Measurements from ENCODE around the gene TARDBP. TPM values are rescaled to one million over a fixed set of nuclear protein-coding genes. Genes with fewer than 3 reads are reported as not detected.
A peak's percentile ranks its signal among the peaks of the same experiment; 100 is the strongest.
"Not testable (repeated sequence)": the region's sequence is repeated elsewhere in the genome, so short reads cannot be mapped to it uniquely, and the experiment has no call there.

The TARDBP gene
- polyA plus RNA-seq, 3 donors, result 49.4 to 79.5 (median 61.4) TPM

DNA sequence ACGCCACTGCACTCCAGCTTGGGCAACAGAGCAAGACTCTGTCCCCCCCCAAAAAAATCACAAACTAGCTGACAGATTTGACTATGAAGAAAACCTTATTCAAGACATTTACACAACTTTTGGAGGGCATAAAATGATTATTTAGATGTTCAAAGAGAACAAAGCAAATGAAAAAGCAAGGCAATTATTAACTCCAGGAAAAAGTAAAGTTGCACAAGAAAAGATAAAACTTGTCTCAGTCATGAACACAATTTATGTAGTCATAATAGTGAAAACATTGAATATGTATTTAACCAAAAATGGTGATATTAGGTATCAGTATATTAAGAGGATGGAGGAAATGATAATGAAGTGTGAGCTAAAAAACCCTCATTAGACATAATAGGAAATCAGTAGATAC lies 11.9 kb upstream of the TARDBP start:
- Histone ChIP-seq H3K9ac (ENCODE audit: insufficient read depth, low read length, poor library complexity, severe bottlenecking) (no peak overlapping the region), H2AFZ (ENCODE audit: insufficient read depth, low read depth, low read length, poor library complexity, severe bottlenecking) (no peak overlapping the region), H3K9me3 (replicated peaks in 1 of 2; ENCODE audit: control insufficient read depth in 1 of 2, insufficient read depth in 1 of 2, low read length in 2 of 2) (peaks cover 5 to 11% of the 10 kb centered on the region in 2 donors), H3K4me3 (replicated peaks in 1 of 3; ENCODE audit: low read depth in 2 of 3, low read length in 3 of 3) (no peak overlapping the region), H3K4me2 (replicated peaks; ENCODE audit: extremely low read depth, low read length, poor library complexity, severe bottlenecking) (no peak overlapping the region), H3K79me2 (ENCODE audit: insufficient read depth, low read length) (no peaks in the 10 kb centered on the region), H3K36me3 (replicated peaks in 1 of 2; ENCODE audit: control insufficient read depth in 1 of 2, insufficient read depth in 2 of 2, low read length in 2 of 2) (no peaks in the 10 kb centered on the region), H3K27me3 (ENCODE audit: control insufficient read depth in 2 of 2, insufficient read depth in 2 of 2, low read length in 2 of 2) (no peaks in the 10 kb centered on the region), H4K20me1 (ENCODE audit: insufficient read depth, low read length) (no peaks in the 10 kb centered on the region), H3K27ac (ENCODE audit: low read depth in 1 of 2, low read length in 2 of 2) (no peak overlapping the region), H3K4me1 (ENCODE audit: control insufficient read depth in 1 of 2, insufficient read depth in 2 of 2, low read length in 2 of 2) (no peaks in the 10 kb centered on the region)
- Mint-ChIP-seq H3K4me3 (no peak overlapping the region), H3K36me3 (no peaks in the 10 kb centered on the region), H3K27me3 (ENCODE audit: low read depth in 3 of 3) (peaks cover 0 to 3% (median 2%) of the 10 kb centered on the region in 3 donors), H3K4me1 (no peaks in the 10 kb centered on the region), H3K27ac (peak overlapping the region in 1 of 7 donors; percentile 20), H3K9me3 (peaks cover 9 to 20% (median 14%) of the 10 kb centered on the region in 7 donors)
- TF ChIP-seq, protein P1, sequence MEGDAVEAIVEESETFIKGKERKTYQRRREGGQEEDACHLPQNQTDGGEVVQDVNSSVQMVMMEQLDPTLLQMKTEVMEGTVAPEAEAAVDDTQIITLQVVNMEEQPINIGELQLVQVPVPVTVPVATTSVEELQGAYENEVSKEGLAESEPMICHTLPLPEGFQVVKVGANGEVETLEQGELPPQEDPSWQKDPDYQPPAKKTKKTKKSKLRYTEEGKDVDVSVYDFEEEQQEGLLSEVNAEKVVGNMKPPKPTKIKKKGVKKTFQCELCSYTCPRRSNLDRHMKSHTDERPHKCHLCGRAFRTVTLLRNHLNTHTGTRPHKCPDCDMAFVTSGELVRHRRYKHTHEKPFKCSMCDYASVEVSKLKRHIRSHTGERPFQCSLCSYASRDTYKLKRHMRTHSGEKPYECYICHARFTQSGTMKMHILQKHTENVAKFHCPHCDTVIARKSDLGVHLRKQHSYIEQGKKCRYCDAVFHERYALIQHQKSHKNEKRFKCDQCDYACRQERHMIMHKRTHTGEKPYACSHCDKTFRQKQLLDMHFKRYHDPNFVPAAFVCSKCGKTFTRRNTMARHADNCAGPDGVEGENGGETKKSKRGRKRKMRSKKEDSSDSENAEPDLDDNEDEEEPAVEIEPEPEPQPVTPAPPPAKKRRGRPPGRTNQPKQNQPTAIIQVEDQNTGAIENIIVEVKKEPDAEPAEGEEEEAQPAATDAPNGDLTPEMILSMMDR (IDR thresholded peaks at IDR 0.05), result no peak
- intact Hi-C loops (cut with micrococcal nuclease), result no loop called here
- DNase-seq, result no peak
- WGBS (ENCODE audit: insufficient coverage), result no CpG with 5 or more reads among the region's 1 CpG

DNA sequence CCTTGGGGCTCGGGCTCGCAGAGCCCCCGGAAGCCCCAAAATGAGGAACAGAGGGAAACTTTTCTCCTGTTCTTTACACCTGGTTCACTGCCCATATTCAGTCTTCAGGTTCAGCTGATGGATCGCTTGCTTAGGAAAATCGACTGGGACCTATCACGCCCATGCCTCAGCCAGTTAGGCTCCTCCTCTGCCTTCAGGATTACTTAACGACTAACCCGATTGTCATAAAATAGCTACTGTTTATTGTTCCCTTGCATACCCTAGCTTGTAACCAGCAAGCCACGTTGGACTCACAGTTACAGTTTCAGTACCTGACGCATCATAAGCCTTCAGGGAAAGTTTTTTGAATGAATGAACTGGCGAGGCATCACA lies 692 bp downstream of the TARDBP start:
- Mint-ChIP-seq H3K27me3 (ENCODE audit: low read depth in 3 of 3) (peaks cover 0 to 2% (median 1%) of the 10 kb centered on the region in 3 donors), H3K27ac (peak overlapping the region; percentile 82 to 99 (median 87)), H3K9me3 (no peaks in the 10 kb centered on the region), H3K36me3 (peaks cover 29 to 44% of the 10 kb centered on the region in 2 donors), H3K4me3 (peak overlapping the region; percentile 86 to 90), H3K4me1 (peaks cover 17% of the 10 kb centered on the region)
- peak in 1 of 3 donors; percentile 21 for DNase-seq
- intact Hi-C loops (cut with micrococcal nuclease), result loop anchor here (5.0 to 10.0 kb wide), 2 partner anchors 252 to 259 kb away; partner anchors contain the start of genes MTOR (in 1 of the 2) and UBIAD1 (in 1 of the 2)
- Histone ChIP-seq H4K20me1 (ENCODE audit: insufficient read depth, low read length) (peaks cover 55% of the 10 kb centered on the region), H3K79me2 (ENCODE audit: insufficient read depth, low read length) (peaks cover 51% of the 10 kb centered on the region), H3K36me3 (replicated peaks in 1 of 2; ENCODE audit: control insufficient read depth in 1 of 2, insufficient read depth in 2 of 2, low read length in 2 of 2) (peaks cover 37 to 45% of the 10 kb centered on the region in 2 donors), H3K4me1 (ENCODE audit: control insufficient read depth in 1 of 2, insufficient read depth in 2 of 2, low read length in 2 of 2) (peaks cover 15 to 23% of the 10 kb centered on the region in 2 donors), H3K4me2 (replicated peaks; ENCODE audit: extremely low read depth, low read length, poor library complexity, severe bottlenecking) (peak overlapping the region; percentile 78), H3K27me3 (ENCODE audit: control insufficient read depth in 2 of 2, insufficient read depth in 2 of 2, low read length in 2 of 2) (no peaks in the 10 kb centered on the region), H3K9ac (ENCODE audit: insufficient read depth, low read length, poor library complexity, severe bottlenecking) (peak overlapping the region; percentile 99), H3K4me3 (replicated peaks in 1 of 3; ENCODE audit: low read depth in 2 of 3, low read length in 3 of 3) (peak overlapping the region; percentile 52 to 97 (median 75)), H3K27ac (ENCODE audit: low read depth in 1 of 2, low read length in 2 of 2) (peak overlapping the region; percentile 86 to 98), H3K9me3 (replicated peaks in 1 of 2; ENCODE audit: control insufficient read depth in 1 of 2, insufficient read depth in 1 of 2, low read length in 2 of 2) (no peaks in the 10 kb centered on the region), H2AFZ (ENCODE audit: insufficient read depth, low read depth, low read length, poor library complexity, severe bottlenecking) (peak overlapping the region; percentile 89)
- 1% methylated on average over 10 of the region's 11 CpGs for WGBS (ENCODE audit: insufficient coverage)
- TF ChIP-seq, protein P1 (IDR thresholded peaks at IDR 0.05), result no peak

DNA sequence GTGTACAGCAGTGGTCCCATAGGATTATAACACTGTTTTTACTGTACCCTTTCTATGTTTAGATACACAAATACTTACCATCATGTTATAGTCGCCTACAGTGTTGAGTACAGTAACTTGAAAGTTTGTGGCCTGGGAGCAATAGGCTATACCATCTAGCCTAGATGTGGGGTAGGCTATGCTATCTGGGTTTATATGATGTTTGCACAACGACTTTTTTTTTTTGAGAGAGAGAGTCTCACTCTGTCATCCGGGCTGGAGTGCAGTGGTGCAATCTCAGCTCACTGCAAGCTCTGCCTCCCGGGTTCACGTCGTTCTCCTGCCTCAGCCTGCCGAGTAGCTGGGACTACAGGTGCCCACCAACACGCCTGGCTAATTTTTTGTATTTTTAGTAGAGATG lies 6.9 kb downstream of the TARDBP start:
- Histone ChIP-seq H3K36me3 (replicated peaks in 1 of 2; ENCODE audit: control insufficient read depth in 1 of 2, insufficient read depth in 2 of 2, low read length in 2 of 2) (peaks cover 89 to 97% of the 10 kb centered on the region in 2 donors), H3K79me2 (ENCODE audit: insufficient read depth, low read length) (peaks cover 51% of the 10 kb centered on the region), H4K20me1 (ENCODE audit: insufficient read depth, low read length) (peaks cover 92% of the 10 kb centered on the region)
- not testable (repeated sequence) for H2AFZ ChIP-seq (ENCODE audit: insufficient read depth, low read depth, low read length, poor library complexity, severe bottlenecking); H3K4me2 ChIP-seq (replicated peaks; ENCODE audit: extremely low read depth, low read length, poor library complexity, severe bottlenecking); H3K4me3 ChIP-seq (replicated peaks in 1 of 3; ENCODE audit: low read depth in 2 of 3, low read length in 3 of 3); H3K27me3 ChIP-seq (ENCODE audit: control insufficient read depth in 2 of 2, insufficient read depth in 2 of 2, low read length in 2 of 2); H3K4me1 ChIP-seq (ENCODE audit: control insufficient read depth in 1 of 2, insufficient read depth in 2 of 2, low read length in 2 of 2); H3K9me3 Mint-ChIP-seq; H3K27ac ChIP-seq (ENCODE audit: low read depth in 1 of 2, low read length in 2 of 2); H3K9me3 ChIP-seq (replicated peaks in 1 of 2; ENCODE audit: control insufficient read depth in 1 of 2, insufficient read depth in 1 of 2, low read length in 2 of 2); H3K27me3 Mint-ChIP-seq (ENCODE audit: low read depth in 3 of 3); DNase-seq; H3K27ac Mint-ChIP-seq; H3K9ac ChIP-seq (ENCODE audit: insufficient read depth, low read length, poor library complexity, severe bottlenecking); H3K4me3 Mint-ChIP-seq; H3K4me1 Mint-ChIP-seq
- intact Hi-C loops (cut with micrococcal nuclease), result loop anchor here in 1 of 2 donors (5.0 to 10.0 kb wide), 2 partner anchors 78 to 245 kb away; partner anchors contain the start of genes EXOSC10 and MTOR
- H3K36me3 Mint-ChIP-seq, result peaks cover 79 to 98% of the 10 kb centered on the region in 2 donors
- WGBS (ENCODE audit: insufficient coverage), result 85% methylated on average over 2 of the region's 8 CpGs

Data from CD14-positive monocyte (primary cell).